ENCODE results near the gene IL10RB.
A peak's percentile ranks its signal among the peaks of the same experiment; 100 is the strongest.
"Not testable (repeated sequence)": the region's sequence is repeated elsewhere in the genome, so short reads cannot be mapped to it uniquely, and the experiment has no call there.

IL10RB gene

DNA sequence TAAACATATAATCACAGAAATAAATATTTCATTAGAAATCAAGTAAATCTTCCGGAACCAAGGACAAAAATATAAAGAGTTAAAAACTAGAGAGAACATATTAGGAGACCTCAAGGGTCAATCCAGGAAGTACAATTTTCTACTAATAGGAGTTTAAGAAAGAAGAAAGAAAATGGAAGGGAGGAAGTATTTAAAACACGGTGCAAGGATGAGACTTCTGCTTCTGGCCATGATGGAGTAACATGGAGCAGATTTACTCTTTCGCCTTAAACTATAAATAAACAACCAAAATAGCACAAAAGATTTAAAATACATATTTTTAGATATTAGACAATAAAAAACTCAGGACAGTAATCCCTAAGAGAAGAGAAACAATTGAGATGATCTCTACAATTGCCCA, 46.0 kb downstream of the IL10RB start:
- Histone ChIP-seq H3K9ac (ENCODE audit: low read depth, low read length) (no peak overlapping the region), H3K27me3 (ENCODE audit: control insufficient read depth, insufficient read depth, low read length) (no peaks in the 10 kb centered on the region), H3K4me3 (ENCODE audit: low read depth, low read length) (no peak overlapping the region), H3K9me3 (ENCODE audit: control insufficient read depth, insufficient read depth, low read length) (no peaks in the 10 kb centered on the region), H3K36me3 (ENCODE audit: control insufficient read depth, insufficient read depth, low read length) (no peaks in the 10 kb centered on the region), H3K4me1 (ENCODE audit: control insufficient read depth, insufficient read depth, low read length) (no peaks in the 10 kb centered on the region)

DNA sequence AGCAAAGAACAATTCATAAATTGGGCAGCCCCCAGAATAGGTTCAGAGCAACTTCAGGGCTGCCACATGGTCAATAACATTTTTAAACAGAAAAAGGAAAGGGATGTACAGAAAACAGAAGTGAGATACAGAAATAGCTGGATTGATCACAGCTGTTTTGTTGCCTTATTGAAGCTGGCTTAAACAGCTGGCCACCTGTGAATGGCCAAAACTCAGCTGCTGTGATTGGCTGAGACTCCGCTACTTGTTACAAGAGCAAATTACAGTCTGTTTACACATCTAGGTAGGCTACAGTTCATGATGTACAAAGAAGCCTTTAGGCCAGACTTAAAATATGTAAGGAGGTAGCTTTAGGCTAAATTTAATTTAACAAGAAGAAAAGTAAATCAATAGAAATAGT, 47.0 kb downstream of the IL10RB start:
- no peak overlapping the region for H3K4me3 ChIP-seq (ENCODE audit: low read depth, low read length)
- no peaks in the 10 kb centered on the region for H3K4me1 ChIP-seq (ENCODE audit: control insufficient read depth, insufficient read depth, low read length)
- H3K9me3 ChIP-seq (ENCODE audit: control insufficient read depth, insufficient read depth, low read length): no peaks in the 10 kb centered on the region
- no peak overlapping the region for H3K9ac ChIP-seq (ENCODE audit: low read depth, low read length)
- H3K27me3 ChIP-seq (ENCODE audit: control insufficient read depth, insufficient read depth, low read length): no peaks in the 10 kb centered on the region
- no peaks in the 10 kb centered on the region for H3K36me3 ChIP-seq (ENCODE audit: control insufficient read depth, insufficient read depth, low read length)

DNA sequence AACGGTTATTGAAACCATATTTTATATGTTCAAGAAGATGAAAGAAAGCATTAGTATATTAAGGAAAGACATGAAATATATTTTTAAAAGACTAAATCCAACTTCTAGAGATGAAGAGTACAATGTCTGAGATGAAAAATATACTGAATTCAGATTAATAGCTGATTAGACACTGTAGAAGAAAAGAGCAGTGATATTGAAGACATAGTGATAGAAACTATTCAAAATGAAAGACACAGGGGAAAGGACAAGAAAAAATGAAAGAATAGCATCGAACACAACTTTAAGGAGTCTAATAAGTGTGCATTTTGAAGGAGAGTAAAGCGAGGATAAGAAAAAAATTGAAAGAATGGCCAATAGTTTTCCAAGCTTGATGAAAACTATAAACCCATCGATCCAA, 47.4 kb downstream of the IL10RB start:
- no peaks in the 10 kb centered on the region for H3K9me3 ChIP-seq (ENCODE audit: control insufficient read depth, insufficient read depth, low read length)
- no peaks in the 10 kb centered on the region for H3K36me3 ChIP-seq (ENCODE audit: control insufficient read depth, insufficient read depth, low read length)
- H3K4me1 ChIP-seq (ENCODE audit: control insufficient read depth, insufficient read depth, low read length): no peaks in the 10 kb centered on the region
- no peak overlapping the region for H3K9ac ChIP-seq (ENCODE audit: low read depth, low read length)
- no peaks in the 10 kb centered on the region for H3K27me3 ChIP-seq (ENCODE audit: control insufficient read depth, insufficient read depth, low read length)
- H3K4me3 ChIP-seq (ENCODE audit: low read depth, low read length): no peak overlapping the region

DNA sequence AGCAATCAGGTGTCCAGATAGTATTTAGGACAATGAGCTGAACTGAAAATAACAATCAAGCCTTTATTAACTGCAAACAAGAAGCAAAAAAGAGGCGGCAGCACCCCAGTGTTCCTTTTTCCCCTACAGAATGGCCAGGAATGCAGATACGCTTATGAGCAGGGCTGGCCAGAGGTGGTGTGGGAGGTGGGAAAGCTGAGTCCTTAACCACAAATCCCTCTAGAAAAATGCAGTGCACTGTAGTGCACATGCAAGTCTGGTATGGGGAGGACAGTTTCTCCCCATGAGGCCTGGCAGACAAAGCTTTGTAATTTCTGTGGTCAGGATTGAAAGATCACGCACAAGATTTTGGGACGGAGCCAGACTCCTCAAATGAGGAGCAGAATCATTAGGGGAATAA, 47.9 kb downstream of the IL10RB start:
- no peaks in the 10 kb centered on the region for H3K4me1 ChIP-seq (ENCODE audit: control insufficient read depth, insufficient read depth, low read length)
- H3K9ac ChIP-seq (ENCODE audit: low read depth, low read length): no peak overlapping the region
- no peaks in the 10 kb centered on the region for H3K27me3 ChIP-seq (ENCODE audit: control insufficient read depth, insufficient read depth, low read length)
- no peak overlapping the region for H3K4me3 ChIP-seq (ENCODE audit: low read depth, low read length)
- no peaks in the 10 kb centered on the region for H3K36me3 ChIP-seq (ENCODE audit: control insufficient read depth, insufficient read depth, low read length)
- no peaks in the 10 kb centered on the region for H3K9me3 ChIP-seq (ENCODE audit: control insufficient read depth, insufficient read depth, low read length)

DNA sequence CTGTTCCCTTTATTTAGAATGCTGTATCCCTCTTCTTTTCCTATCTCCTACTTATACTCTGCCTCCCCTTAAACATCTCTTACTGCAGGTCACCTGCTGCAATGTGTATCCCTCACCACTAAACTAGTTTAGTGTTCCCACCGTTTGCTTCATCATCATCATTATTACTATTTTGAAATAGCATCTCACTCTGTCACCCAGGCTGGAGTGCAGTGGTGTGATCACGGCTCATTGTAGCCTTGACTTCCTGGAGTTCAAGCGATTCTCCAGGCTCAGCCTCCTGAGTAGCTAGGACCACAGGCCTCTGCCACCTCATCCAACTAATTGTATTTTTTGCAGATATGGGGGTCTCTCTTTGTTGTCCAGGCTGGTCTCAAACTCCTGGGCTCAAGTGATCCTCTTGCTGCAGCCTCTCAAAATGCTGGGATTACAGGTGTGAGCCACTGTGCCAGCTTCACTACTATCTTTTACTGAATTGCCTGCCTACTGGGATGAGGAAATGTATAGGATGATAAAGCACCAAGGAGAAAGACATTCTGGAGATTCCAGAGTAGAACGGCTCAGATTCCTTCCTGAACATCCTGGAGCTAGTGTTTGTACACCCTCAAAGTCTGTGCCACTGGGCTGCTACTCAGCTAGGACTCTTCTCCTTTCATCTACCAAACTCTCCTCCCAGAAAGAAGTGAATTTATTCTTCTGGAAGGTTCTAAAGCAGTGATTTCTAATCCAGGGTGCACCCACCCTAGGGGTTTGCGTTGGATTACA, 50.0 kb downstream of the IL10RB start:
- Histone ChIP-seq H3K36me3 (ENCODE audit: control insufficient read depth, insufficient read depth, low read length) (no peaks in the 10 kb centered on the region), H3K4me3 (ENCODE audit: low read depth, low read length) (no peak overlapping the region), H3K4me1 (ENCODE audit: control insufficient read depth, insufficient read depth, low read length) (no peaks in the 10 kb centered on the region), H3K27me3 (ENCODE audit: control insufficient read depth, insufficient read depth, low read length) (no peaks in the 10 kb centered on the region), H3K9me3 (ENCODE audit: control insufficient read depth, insufficient read depth, low read length) (no peaks in the 10 kb centered on the region), H3K9ac (ENCODE audit: low read depth, low read length) (no peak overlapping the region)

DNA sequence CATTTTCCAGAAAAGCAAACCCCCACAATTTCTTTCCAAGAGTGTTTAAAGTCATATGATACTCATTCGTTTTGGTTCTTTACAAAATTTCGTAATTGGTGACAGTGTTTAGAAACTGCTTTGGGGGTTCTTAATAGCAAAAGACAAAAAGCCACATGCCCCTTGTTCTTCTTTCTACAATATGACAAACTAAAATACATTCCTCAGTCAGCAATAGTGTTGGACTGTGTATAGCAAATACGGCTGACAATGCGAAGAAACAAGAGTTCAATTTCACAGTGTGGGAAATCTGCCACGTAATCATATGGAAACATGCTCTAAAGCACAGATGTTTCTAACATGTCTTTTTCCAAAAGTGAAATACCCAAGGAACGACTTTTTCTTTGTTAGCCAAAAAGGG, 51.0 kb downstream of the IL10RB start:
- Histone ChIP-seq H3K4me1 (ENCODE audit: control insufficient read depth, insufficient read depth, low read length) (no peaks in the 10 kb centered on the region), H3K27me3 (ENCODE audit: control insufficient read depth, insufficient read depth, low read length) (no peaks in the 10 kb centered on the region), H3K4me3 (ENCODE audit: low read depth, low read length) (no peak overlapping the region), H3K9me3 (ENCODE audit: control insufficient read depth, insufficient read depth, low read length) (no peaks in the 10 kb centered on the region), H3K36me3 (ENCODE audit: control insufficient read depth, insufficient read depth, low read length) (no peaks in the 10 kb centered on the region), H3K9ac (ENCODE audit: low read depth, low read length) (no peak overlapping the region)

GRCh38 chr21:33317786-33318486, 51.8 kb downstream of the IL10RB start:
- no peak overlapping the region for H3K9ac ChIP-seq (ENCODE audit: low read depth, low read length)
- no peaks in the 10 kb centered on the region for H3K9me3 ChIP-seq (ENCODE audit: control insufficient read depth, insufficient read depth, low read length)
- no peaks in the 10 kb centered on the region for H3K27me3 ChIP-seq (ENCODE audit: control insufficient read depth, insufficient read depth, low read length)
- H3K4me1 ChIP-seq (ENCODE audit: control insufficient read depth, insufficient read depth, low read length): no peaks in the 10 kb centered on the region
- no peaks in the 10 kb centered on the region for H3K36me3 ChIP-seq (ENCODE audit: control insufficient read depth, insufficient read depth, low read length)
- H3K4me3 ChIP-seq (ENCODE audit: low read depth, low read length): no peak overlapping the region

DNA sequence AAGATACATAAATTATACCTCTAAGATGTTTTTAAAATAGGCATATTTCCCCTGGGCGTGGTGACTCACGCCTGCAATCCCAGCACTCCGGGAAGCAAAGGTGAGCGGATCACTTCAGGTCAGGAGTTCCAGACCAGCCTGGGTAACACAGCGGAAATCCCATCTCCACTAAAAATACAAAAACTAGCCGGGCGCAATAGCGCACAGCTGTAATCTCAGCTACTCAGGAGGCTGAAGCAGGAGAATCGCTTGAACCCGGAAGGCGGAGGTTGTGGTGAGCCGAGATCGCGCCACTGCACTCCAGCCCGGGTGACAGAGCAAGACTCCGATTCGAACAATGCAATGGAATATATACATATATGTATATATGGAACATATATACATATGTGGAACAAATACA, 54.8 kb downstream of the IL10RB start:
- H3K27me3 ChIP-seq (ENCODE audit: control insufficient read depth, insufficient read depth, low read length); H3K9me3 ChIP-seq (ENCODE audit: control insufficient read depth, insufficient read depth, low read length); H3K36me3 ChIP-seq (ENCODE audit: control insufficient read depth, insufficient read depth, low read length); H3K9ac ChIP-seq (ENCODE audit: low read depth, low read length); H3K4me3 ChIP-seq (ENCODE audit: low read depth, low read length); H3K4me1 ChIP-seq (ENCODE audit: control insufficient read depth, insufficient read depth, low read length): not testable (repeated sequence)

GRCh38 chr21:33323610-33324009, 57.4 kb downstream of the IL10RB start:
- H3K9ac ChIP-seq (ENCODE audit: low read depth, low read length); H3K36me3 ChIP-seq (ENCODE audit: control insufficient read depth, insufficient read depth, low read length); H3K27me3 ChIP-seq (ENCODE audit: control insufficient read depth, insufficient read depth, low read length); H3K9me3 ChIP-seq (ENCODE audit: control insufficient read depth, insufficient read depth, low read length); H3K4me1 ChIP-seq (ENCODE audit: control insufficient read depth, insufficient read depth, low read length): not testable (repeated sequence)
- peak overlapping the region; percentile 91 for H3K4me3 ChIP-seq (ENCODE audit: low read depth, low read length)

DNA sequence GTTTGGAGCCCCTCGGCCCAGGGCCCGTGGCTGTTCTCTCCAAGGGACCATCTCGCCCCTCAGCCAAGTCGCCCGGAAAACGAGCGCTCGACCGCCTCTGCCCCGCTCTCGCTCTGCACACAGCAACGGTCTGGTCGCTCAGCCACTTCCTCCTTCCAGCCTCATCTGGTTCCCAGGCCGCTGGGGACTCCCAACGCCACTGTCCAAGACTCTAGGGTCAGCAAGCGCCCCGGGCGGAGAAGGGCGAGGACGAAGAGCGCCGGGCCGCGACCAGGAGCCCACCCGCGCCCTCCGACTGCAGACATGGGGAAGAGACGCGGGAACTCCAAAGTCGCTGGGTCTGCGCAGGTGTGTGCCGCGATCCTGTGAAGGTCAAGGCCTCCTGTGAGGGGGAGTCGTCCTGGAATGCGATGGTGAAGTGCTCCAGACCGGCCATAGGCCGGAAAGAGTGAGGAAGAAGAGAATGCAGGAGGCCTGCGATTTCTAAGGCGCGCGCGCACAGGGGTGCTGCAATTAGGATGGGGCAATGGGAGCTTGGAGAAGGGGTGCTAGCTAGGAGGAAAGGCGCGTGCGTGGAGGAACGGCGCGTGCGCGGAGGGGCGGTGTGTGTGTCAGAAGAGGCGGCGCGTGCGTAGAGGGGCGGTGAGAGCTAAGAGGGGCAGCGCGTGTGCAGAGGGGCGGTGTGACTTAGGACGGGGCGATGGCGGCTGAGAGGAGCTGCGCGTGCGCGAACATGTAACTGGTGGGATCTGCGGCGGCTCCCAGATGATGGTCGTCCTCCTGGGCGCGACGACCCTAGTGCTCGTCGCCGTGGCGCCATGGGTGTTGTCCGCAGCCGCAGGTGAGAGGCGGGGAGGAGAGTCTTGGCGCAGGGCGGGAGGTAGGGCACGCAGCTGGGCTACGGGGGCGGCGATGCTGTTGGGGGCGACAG, 58.4 kb downstream of the IL10RB start, which contains the start of gene IFNAR1:
TSS of gene IFNAR1 (plus strand) at position 680 of the 931 bp plus-strand sequence. CDS start at position 766, 86 bp downstream.
- Histone ChIP-seq H3K9me3 (ENCODE audit: control insufficient read depth, insufficient read depth, low read length) (no peaks in the 10 kb centered on the region), H3K9ac (ENCODE audit: low read depth, low read length) (peak within 1 kb of the TSS; percentile 87), H3K4me1 (ENCODE audit: control insufficient read depth, insufficient read depth, low read length) (no peaks in the 10 kb centered on the region), H3K27me3 (ENCODE audit: control insufficient read depth, insufficient read depth, low read length) (no peaks in the 10 kb centered on the region), H3K36me3 (ENCODE audit: control insufficient read depth, insufficient read depth, low read length) (peaks cover 3% of the 10 kb centered on the region), H3K4me3 (ENCODE audit: low read depth, low read length) (peak within 1 kb of the TSS; percentile 91)

GRCh38 chr21:33325222-33326067, 59.3 kb downstream of the IL10RB start:
- no peaks in the 10 kb centered on the region for H3K4me1 ChIP-seq (ENCODE audit: control insufficient read depth, insufficient read depth, low read length)
- no peaks in the 10 kb centered on the region for H3K9me3 ChIP-seq (ENCODE audit: control insufficient read depth, insufficient read depth, low read length)
- peaks cover 3% of the 10 kb centered on the region for H3K36me3 ChIP-seq (ENCODE audit: control insufficient read depth, insufficient read depth, low read length)
- peak overlapping the region; percentile 91 for H3K4me3 ChIP-seq (ENCODE audit: low read depth, low read length)
- H3K27me3 ChIP-seq (ENCODE audit: control insufficient read depth, insufficient read depth, low read length): no peaks in the 10 kb centered on the region
- peak overlapping the region; percentile 87 for H3K9ac ChIP-seq (ENCODE audit: low read depth, low read length)
